ENCODE measurements around the gene ENO2.

The ENO2 gene

DNA sequence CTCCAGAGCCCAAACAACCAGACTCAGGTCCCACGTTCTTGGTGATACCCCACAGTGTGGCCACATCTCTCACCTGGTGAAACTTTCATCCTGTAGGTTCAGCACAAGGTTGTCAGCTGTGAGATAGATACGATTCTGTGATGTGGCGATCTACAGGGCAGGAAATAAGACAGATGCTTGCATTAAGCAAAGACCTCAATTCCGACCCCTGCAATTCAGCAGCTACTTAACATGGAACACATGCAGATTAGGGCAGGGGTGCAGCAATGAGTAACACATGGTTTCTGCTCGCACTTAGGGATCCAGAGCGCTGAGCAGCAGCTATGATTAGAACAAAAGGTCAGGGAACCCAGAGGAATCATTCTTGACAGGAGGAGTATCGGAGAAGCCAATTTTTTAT, 52.0 kb downstream of the ENO2 start:
- H3K4me3 ChIP-seq (IDR thresholded peaks at IDR 0.05; ENCODE audit: insufficient read depth, low read depth, low read length), result no peak overlapping the region
- no peak overlapping the region for H3K4me2 ChIP-seq
- no peaks in the 10 kb centered on the region for H3K27me3 ChIP-seq (ENCODE audit: insufficient read depth, low read depth)
- H3K36me3 ChIP-seq (ENCODE audit: insufficient read depth), result peaks cover 8% of the 10 kb centered on the region; the same call in 1 of the 2 replicates
- no peaks in the 10 kb centered on the region for H4K20me1 ChIP-seq (ENCODE audit: insufficient read depth)
- H2AFZ ChIP-seq (ENCODE audit: low read depth), result no peak overlapping the region
- H3K79me2 ChIP-seq (ENCODE audit: insufficient read depth, low read depth), result peaks cover 30% of the 10 kb centered on the region
- TF ChIP-seq CTCF (conservative IDR thresholded peaks at IDR 0.05; ENCODE audit: low read depth, low read length), result no peak
- H3K4me1 ChIP-seq (ENCODE audit: low read depth, poor library complexity, severe bottlenecking), result peaks cover 18% of the 10 kb centered on the region
- no peak overlapping the region for H3K9ac ChIP-seq
- H3K27ac ChIP-seq, result no peak overlapping the region

DNA sequence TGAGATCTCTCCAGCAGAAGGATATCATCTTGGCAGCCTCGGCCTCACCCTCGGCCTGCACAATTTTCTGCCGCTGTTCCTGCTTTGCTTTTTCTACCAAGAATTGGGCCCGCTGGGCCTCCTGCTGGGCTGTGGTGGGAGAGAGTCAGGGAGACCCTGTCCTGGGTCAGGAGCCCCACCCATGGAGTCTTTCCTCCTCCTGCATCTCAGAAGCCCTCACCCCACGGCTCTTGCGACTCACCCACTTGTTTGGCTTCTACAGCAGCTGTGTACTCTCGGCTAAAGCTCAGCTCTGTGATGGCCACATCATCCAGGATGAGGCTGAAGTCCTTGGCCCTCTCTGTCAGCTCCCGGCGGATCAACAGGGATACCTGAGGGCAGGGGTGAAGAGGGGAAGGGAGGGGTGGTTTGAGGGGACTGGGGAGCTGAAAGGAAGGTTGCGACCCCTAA, 53.3 kb downstream of the ENO2 start:
- Histone ChIP-seq H3K4me3 (IDR thresholded peaks at IDR 0.05; ENCODE audit: insufficient read depth, low read depth, low read length) (no peak overlapping the region), H3K9ac (no peak overlapping the region), H3K27me3 (ENCODE audit: insufficient read depth, low read depth) (no peaks in the 10 kb centered on the region), H3K79me2 (ENCODE audit: insufficient read depth, low read depth) (peaks cover 43% of the 10 kb centered on the region), H3K27ac (no peak overlapping the region), H2AFZ (ENCODE audit: low read depth) (no peak overlapping the region), H3K4me2 (no peak overlapping the region), H4K20me1 (ENCODE audit: insufficient read depth) (no peaks in the 10 kb centered on the region), H3K4me1 (ENCODE audit: low read depth, poor library complexity, severe bottlenecking) (peaks cover 29% of the 10 kb centered on the region), H3K36me3 (ENCODE audit: insufficient read depth) (peaks cover 8% of the 10 kb centered on the region; the same call in 1 of the 2 replicates)
- TF ChIP-seq CTCF (conservative IDR thresholded peaks at IDR 0.05; ENCODE audit: low read depth, low read length), result no peak

- no peak overlapping the region; the same call in 1 of the 2 replicates for H3K9ac ChIP-seq
- no peak overlapping the region for H3K27ac ChIP-seq
- no peak overlapping the region for H3K4me3 ChIP-seq (IDR thresholded peaks at IDR 0.05; ENCODE audit: insufficient read depth, low read depth, low read length)
- H3K36me3 ChIP-seq (ENCODE audit: insufficient read depth), result peaks cover 8% of the 10 kb centered on the region; the same call in 1 of the 2 replicates
- H3K4me1 ChIP-seq (ENCODE audit: low read depth, poor library complexity, severe bottlenecking), result peaks cover 34% of the 10 kb centered on the region
- H3K79me2 ChIP-seq (ENCODE audit: insufficient read depth, low read depth), result peaks cover 50% of the 10 kb centered on the region
- no peak overlapping the region for H2AFZ ChIP-seq (ENCODE audit: low read depth)
- no peaks in the 10 kb centered on the region for H4K20me1 ChIP-seq (ENCODE audit: insufficient read depth)
- H3K27me3 ChIP-seq (ENCODE audit: insufficient read depth, low read depth), result no peaks in the 10 kb centered on the region
- peak overlapping the region; percentile 69 for H3K4me2 ChIP-seq
- TF ChIP-seq CTCF (conservative IDR thresholded peaks at IDR 0.05; ENCODE audit: low read depth, low read length), result no peak
These were observed 54.0 kb downstream of the ENO2 start for GRCh38 chr12:6968426-6968825.

- Histone ChIP-seq H3K36me3 (ENCODE audit: insufficient read depth) (peaks cover 9% of the 10 kb centered on the region; the same call in 1 of the 2 replicates), H3K79me2 (ENCODE audit: insufficient read depth, low read depth) (peaks cover 50% of the 10 kb centered on the region), H3K4me1 (ENCODE audit: low read depth, poor library complexity, severe bottlenecking) (peaks cover 49% of the 10 kb centered on the region), H3K27ac (peak overlapping the region; percentile 88), H3K4me2 (peak overlapping the region; percentile 69; the same call in 1 of the 2 replicates), H3K4me3 (IDR thresholded peaks at IDR 0.05; ENCODE audit: insufficient read depth, low read depth, low read length) (no peak overlapping the region), H2AFZ (ENCODE audit: low read depth) (no peak overlapping the region), H4K20me1 (ENCODE audit: insufficient read depth) (no peaks in the 10 kb centered on the region), H3K9ac (peak overlapping the region; percentile 96), H3K27me3 (ENCODE audit: insufficient read depth, low read depth) (no peaks in the 10 kb centered on the region)
- no peak for TF ChIP-seq CTCF (conservative IDR thresholded peaks at IDR 0.05; ENCODE audit: low read depth, low read length)
These were observed 55.7 kb downstream of the ENO2 start for GRCh38 chr12:6970096-6970527.

Data from KMS-11 (cell line).